GM12892 (cell line): ENCODE measurements around the gene IRS1.

Experiments
- DNase-seq: peaks from one replicate; pipeline ENCODE4 v3.0.0; 2011; ENCODE audit not compliant: insufficient read length
- FAIRE-seq: peaks from 2 replicates; lab custom pipeline; 2011; peaks lifted over from hg19 to GRCh38; lab: Jason Lieb, UNC
- POLR2A ChIP-seq: IDR thresholded peaks from 2 replicates; pipeline ENCODE4 v1.6.1; 2011; ENCODE audit warnings: low read depth, low read length, control low read depth
- POLR2AphosphoS5 ChIP-seq: IDR thresholded peaks from 2 replicates; pipeline ENCODE4 v1.6.1; 2011; ENCODE audit warnings: low read depth, low read length, control low read depth
- TAF1 ChIP-seq: IDR thresholded peaks from 2 replicates; pipeline ENCODE4 v1.6.1; 2011; ENCODE audit warnings: low read depth, mild to moderate bottlenecking, control low read depth, low read length, borderline replicate concordance

The IRS1 gene

DNA sequence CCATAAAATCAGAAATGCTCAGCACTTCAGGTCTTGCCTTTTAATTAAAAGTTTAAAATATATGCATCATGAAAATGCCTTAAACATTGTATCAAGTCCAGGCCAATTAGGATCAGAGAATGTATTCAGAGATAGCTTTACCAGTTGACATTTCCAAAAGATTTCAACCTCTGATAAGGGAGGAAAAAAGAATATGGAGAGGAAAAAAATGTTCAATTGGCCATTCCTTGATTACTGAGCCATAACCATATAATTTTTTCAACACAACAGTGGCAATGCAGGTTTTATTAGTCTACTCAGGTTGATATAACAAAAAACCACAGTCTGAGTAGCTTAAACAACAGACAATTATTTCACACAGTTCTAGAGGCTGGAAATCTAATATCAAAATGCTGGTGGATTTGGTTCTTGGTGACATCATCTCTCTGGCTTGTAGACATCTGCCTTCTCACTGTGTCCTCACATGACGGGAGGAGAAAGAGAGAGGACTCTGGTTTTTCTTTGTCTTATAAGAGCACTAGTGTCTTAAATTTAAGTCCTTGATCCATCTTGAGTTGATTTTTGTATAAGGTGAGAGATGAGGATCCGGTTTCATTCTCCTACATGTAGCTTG, 111.9 kb downstream of the IRS1 start:
- TF ChIP-seq POLR2AphosphoS5 (no peak), POLR2A (no peak), TAF1 (no peak)
- DNase-seq: no peak
- FAIRE-seq: no peak

DNA sequence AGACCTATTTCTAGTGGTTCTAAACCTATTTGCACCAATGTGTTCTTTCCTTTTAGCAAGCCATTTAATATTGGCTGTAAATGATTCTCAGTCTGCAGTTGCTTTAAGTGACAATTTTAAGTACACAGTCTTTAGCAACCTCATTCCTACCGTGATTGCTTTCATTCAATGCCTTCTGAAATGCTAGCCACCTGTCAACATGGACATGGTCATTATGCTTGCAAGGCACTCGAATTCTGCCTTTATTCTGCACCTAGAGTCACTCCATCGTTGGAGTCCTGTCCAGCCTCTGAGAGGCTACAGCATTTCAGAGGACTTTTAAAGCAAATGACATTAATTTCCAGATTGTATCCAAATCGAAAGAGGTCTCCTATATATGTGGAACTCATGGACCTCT, 115.1 kb downstream of the IRS1 start:
- TF ChIP-seq POLR2A: no peak
- no peak for TF ChIP-seq TAF1
- no peak for TF ChIP-seq POLR2AphosphoS5
- DNase-seq: no peak
- no peak for FAIRE-seq

- no peak for TF ChIP-seq POLR2AphosphoS5
- no peak for TF ChIP-seq POLR2A
- no peak for TF ChIP-seq TAF1
- DNase-seq: no peak
- FAIRE-seq: no peak
Measured at GRCh38 chr2:226683944-226684562, 115.6 kb downstream of the IRS1 start.

DNA sequence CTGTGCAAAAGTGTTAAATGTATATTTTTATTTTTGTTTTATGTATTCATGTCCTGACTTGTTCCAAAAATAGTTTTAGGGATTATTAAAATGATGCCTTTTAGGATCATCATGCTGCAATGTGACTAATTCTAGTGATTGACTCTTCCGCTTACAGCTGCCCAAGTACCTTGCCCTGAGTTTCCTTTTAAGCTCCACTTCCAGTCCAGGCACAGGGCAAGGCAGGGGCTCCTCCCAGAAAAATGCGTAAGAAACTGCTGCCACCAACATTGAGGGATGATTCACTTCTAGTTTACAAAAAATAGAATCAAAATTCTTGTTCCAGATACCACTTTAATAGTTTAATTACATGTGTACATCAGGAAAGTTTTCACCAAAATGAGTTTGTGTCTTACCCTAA, 116.4 kb downstream of the IRS1 start:
- no peak for FAIRE-seq
- TF ChIP-seq POLR2AphosphoS5: no peak
- no peak for TF ChIP-seq TAF1
- no peak for TF ChIP-seq POLR2A
- DNase-seq: no peak
